Liver (tissue), 2 donors: Measurements from ENCODE around the gene ZNF878.

Experiments used
- TF ChIP-seq, protein P1 (sequence below): fragments of 150-350 bp; IDR thresholded peaks from 2 replicates; pipeline ENCODE4 v1.5.1; 2017; ENCODE audit warnings: improper control_type of control experiment, low read depth, low read length; ENCODE audit not compliant: missing input control
- TF ChIP-seq, protein P2 (sequence below): IDR thresholded peaks from 2 replicates; pipeline ENCODE4 v1.6.1; 2016; ENCODE audit warnings: antibody characterized with exemption, mild to moderate bottlenecking
- donor health status: healthy.

DNA sequence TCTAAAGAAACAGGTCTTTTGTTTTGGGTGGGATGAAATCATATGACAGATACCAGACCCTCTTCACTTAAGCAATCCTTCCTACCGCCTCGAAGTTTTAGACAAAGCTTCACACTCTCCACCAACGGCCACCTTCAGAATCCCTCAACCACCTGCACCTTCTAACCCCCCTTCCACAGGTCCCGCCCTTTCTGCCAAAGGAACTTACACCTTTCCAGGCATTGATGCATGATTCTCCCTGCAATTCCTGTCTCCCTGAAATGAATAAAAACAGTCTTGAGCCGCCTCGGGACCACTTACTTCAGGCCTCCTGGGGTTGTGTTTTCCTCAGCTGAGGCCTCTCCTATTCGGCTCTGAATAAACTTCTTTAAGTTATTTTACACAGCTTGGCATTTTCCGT is 18.1 kb downstream of the ZNF878 start:
- TF ChIP-seq, protein P1, sequence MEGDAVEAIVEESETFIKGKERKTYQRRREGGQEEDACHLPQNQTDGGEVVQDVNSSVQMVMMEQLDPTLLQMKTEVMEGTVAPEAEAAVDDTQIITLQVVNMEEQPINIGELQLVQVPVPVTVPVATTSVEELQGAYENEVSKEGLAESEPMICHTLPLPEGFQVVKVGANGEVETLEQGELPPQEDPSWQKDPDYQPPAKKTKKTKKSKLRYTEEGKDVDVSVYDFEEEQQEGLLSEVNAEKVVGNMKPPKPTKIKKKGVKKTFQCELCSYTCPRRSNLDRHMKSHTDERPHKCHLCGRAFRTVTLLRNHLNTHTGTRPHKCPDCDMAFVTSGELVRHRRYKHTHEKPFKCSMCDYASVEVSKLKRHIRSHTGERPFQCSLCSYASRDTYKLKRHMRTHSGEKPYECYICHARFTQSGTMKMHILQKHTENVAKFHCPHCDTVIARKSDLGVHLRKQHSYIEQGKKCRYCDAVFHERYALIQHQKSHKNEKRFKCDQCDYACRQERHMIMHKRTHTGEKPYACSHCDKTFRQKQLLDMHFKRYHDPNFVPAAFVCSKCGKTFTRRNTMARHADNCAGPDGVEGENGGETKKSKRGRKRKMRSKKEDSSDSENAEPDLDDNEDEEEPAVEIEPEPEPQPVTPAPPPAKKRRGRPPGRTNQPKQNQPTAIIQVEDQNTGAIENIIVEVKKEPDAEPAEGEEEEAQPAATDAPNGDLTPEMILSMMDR = no peak
- TF ChIP-seq, protein P2, sequence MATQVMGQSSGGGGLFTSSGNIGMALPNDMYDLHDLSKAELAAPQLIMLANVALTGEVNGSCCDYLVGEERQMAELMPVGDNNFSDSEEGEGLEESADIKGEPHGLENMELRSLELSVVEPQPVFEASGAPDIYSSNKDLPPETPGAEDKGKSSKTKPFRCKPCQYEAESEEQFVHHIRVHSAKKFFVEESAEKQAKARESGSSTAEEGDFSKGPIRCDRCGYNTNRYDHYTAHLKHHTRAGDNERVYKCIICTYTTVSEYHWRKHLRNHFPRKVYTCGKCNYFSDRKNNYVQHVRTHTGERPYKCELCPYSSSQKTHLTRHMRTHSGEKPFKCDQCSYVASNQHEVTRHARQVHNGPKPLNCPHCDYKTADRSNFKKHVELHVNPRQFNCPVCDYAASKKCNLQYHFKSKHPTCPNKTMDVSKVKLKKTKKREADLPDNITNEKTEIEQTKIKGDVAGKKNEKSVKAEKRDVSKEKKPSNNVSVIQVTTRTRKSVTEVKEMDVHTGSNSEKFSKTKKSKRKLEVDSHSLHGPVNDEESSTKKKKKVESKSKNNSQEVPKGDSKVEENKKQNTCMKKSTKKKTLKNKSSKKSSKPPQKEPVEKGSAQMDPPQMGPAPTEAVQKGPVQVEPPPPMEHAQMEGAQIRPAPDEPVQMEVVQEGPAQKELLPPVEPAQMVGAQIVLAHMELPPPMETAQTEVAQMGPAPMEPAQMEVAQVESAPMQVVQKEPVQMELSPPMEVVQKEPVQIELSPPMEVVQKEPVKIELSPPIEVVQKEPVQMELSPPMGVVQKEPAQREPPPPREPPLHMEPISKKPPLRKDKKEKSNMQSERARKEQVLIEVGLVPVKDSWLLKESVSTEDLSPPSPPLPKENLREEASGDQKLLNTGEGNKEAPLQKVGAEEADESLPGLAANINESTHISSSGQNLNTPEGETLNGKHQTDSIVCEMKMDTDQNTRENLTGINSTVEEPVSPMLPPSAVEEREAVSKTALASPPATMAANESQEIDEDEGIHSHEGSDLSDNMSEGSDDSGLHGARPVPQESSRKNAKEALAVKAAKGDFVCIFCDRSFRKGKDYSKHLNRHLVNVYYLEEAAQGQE = no peak
